Kidney (tissue), 14 donors: Measurements from ENCODE around the gene HDAC9. TPM values are rescaled to one million over a fixed set of nuclear protein-coding genes. Genes with fewer than 3 reads are reported as not detected.

Experiments used
- DNase-seq, 5 donors: peaks; one replicate each; pipeline ENCODE4 v3.0.0-alpha.2; 2013 to 2020
- FAIRE-seq: peaks from 2 replicates; lab custom pipeline; 2012; peaks lifted over from hg19 to GRCh38; lab: Jason Lieb, UNC
- H3K27ac ChIP-seq, 2 donors: one replicate each; pipeline ENCODE4 v1.7.0; 2013; ENCODE audit warnings: low read depth in 2 of 2, low read length in 2 of 2, inconsistent platforms in 1 of 2
- H3K27me3 ChIP-seq: one replicate; pipeline ENCODE4 v1.7.1; 2013; ENCODE audit warnings: low read length, inconsistent platforms; ENCODE audit not compliant: control insufficient read depth, insufficient read depth
- H3K36me3 ChIP-seq, 3 donors: one replicate each; pipeline versions ENCODE4 v1.7.0 to v1.7.1; 2013; ENCODE audit warnings: low read length in 3 of 3, control low read depth in 1 of 3, inconsistent platforms in 1 of 3; ENCODE audit not compliant: insufficient read depth in 3 of 3, control insufficient read depth in 2 of 3
- H3K4me1 ChIP-seq, 3 donors: one replicate each; pipeline versions ENCODE4 v1.7.0 to v1.7.1; 2013; ENCODE audit warnings: low read length in 3 of 3, inconsistent platforms in 1 of 3, low read depth in 1 of 3; ENCODE audit not compliant: control insufficient read depth in 2 of 3, insufficient read depth in 2 of 3
- H3K4me3 ChIP-seq, 3 donors: one replicate each; pipeline versions ENCODE4 v1.7.0 to v1.8.1; 2013; ENCODE audit warnings: low read length in 3 of 3, control low read depth in 1 of 3, inconsistent platforms in 1 of 3
- H3K9ac ChIP-seq, 3 donors: one replicate each; pipeline versions ENCODE4 v1.7.0 to v1.7.1; 2013; ENCODE audit warnings: low read length in 3 of 3, control low read depth in 1 of 3, inconsistent platforms in 1 of 3
- H3K9me3 ChIP-seq, 3 donors: one replicate each; pipeline versions ENCODE4 v1.7.0 to v1.7.1; 2013; ENCODE audit warnings: low read length in 3 of 3, control low read depth in 1 of 3, inconsistent platforms in 1 of 3; ENCODE audit not compliant: control insufficient read depth in 2 of 3, insufficient read depth in 1 of 3
- CTCF ChIP-seq: IDR thresholded peaks from 3 replicates; pipeline ENCODE4 v1.5.1; 2012; ENCODE audit warnings: mild to moderate bottlenecking, moderate library complexity, borderline replicate concordance; ENCODE audit not compliant: insufficient read depth; ENCODE audit errors: extremely low read depth
- intact Hi-C: fragments of 100-400 bp; cut with DNase I; formaldehyde crosslinking; loops from one replicate; pipeline ENCODE4 v1.11.1; 2022
- polyA plus RNA-seq: library from polyadenylated mRNA; stranded (reverse); fragments of 350-450 nt; fragmentation: Illumina TruSeq; extraction: RNeasy Lipid Tissue Mini Kit (QIAGEN cat#74804); gene quantifications from one replicate; pipeline ENCODE4 v1.2.3, GENCODE V29; 2014; ENCODE audit warnings: low read depth, low replicate concordance; ENCODE audit not compliant: insufficient read depth
- total RNA-seq: library from RNA; stranded (reverse); fragmentation: NEBNext Ultra II Directional; extraction: Animal tissue kit (Norgen Biotek cat#: 25700); gene quantifications from one replicate; pipeline ENCODE4 v1.2.1, GENCODE V29; 2021
- donor health status: control.
- donor health status: control.
- donor health status: control.
- donor health status: control.
- donor health status: control.
- donor health status: DM: yes; HTN: yes; CAD: no.
- donor health status: Normal renal cell carcinoma (clear cell type).

HDAC9 gene
- total and polyA plus RNA-seq, 2 donors from 2014 or later, result 2.1 to 22.1 TPM

GRCh38 chr7:18566829-18567228 lies 71.3 kb downstream of the HDAC9 start:
- H3K4me3 ChIP-seq, result no peak overlapping the region
- no peaks in the 10 kb centered on the region for H3K27me3 ChIP-seq
- H3K4me1 ChIP-seq, result no peaks in the 10 kb centered on the region
- DNase-seq (no peak), FAIRE-seq (no peak)
- TF ChIP-seq CTCF, result no peak
- no peak overlapping the region for H3K27ac ChIP-seq
- H3K36me3 ChIP-seq, result no peaks in the 10 kb centered on the region
- H3K9me3 ChIP-seq, result no peaks in the 10 kb centered on the region
- no peak overlapping the region for H3K9ac ChIP-seq
- intact Hi-C loops, result no loop called here

- no peaks in the 10 kb centered on the region for H3K9me3 ChIP-seq
- H3K9ac ChIP-seq, result no peak overlapping the region
- H3K36me3 ChIP-seq, result no peaks in the 10 kb centered on the region
- DNase-seq (no peak), FAIRE-seq (no peak)
- TF ChIP-seq CTCF, result no peak
- intact Hi-C loops, result loop anchor here (10.0 kb wide), 1 partner anchor 216 kb away; no protein-coding TSS in a partner anchor
- no peaks in the 10 kb centered on the region for H3K4me1 ChIP-seq
- no peak overlapping the region for H3K27ac ChIP-seq
- H3K4me3 ChIP-seq, result no peak overlapping the region
- H3K27me3 ChIP-seq, result no peaks in the 10 kb centered on the region
Measured at GRCh38 chr7:18570441-18570840, 74.9 kb downstream of the HDAC9 start.

- Histone ChIP-seq H3K36me3 (no peaks in the 10 kb centered on the region), H3K9ac (no peak overlapping the region), H3K9me3 (no peaks in the 10 kb centered on the region), H3K4me3 (no peak overlapping the region), H3K27me3 (no peaks in the 10 kb centered on the region), H3K4me1 (no peaks in the 10 kb centered on the region), H3K27ac (no peak overlapping the region)
- TF ChIP-seq CTCF, result peak; percentile 52
- intact Hi-C loops, result loop anchor here (10.0 kb wide), 1 partner anchor 216 kb away; no protein-coding TSS in a partner anchor
- FAIRE-seq, result peak; percentile 97
- DNase-seq, result peak in 2 of 5 donors; percentile 50 to 66
Measured at GRCh38 chr7:18570890-18571478, 75.4 kb downstream of the HDAC9 start.
